T-helper 2 cell treated with Interferon-gamma antibody and Interleukin-4, amounts not matched to agents 5 μg/mL and 100 μg/mL, for 36 hours (primary cell): ENCODE results near the gene CRTC3.
"Not testable (repeated sequence)": the region's sequence is repeated elsewhere in the genome, so short reads cannot be mapped to it uniquely, and the experiment has no call there.

Experiments
- DNase-seq: peaks from one replicate; pipeline ENCODE4 v3.0.0; 2021; ENCODE audit warnings: low spot score
- H3K27ac Mint-ChIP-seq: one replicate; pipeline ENCODE4 v1.8.0; 2021; ENCODE audit warnings: mild to moderate bottlenecking, mixed read lengths
- H3K27me3 Mint-ChIP-seq: one replicate; pipeline ENCODE4 v1.8.0; 2021; ENCODE audit warnings: low read depth, mixed read lengths
- H3K36me3 Mint-ChIP-seq: one replicate; pipeline ENCODE4 v1.8.0; 2021; ENCODE audit warnings: low read depth, mixed read lengths
- H3K4me1 Mint-ChIP-seq: one replicate; pipeline ENCODE4 v1.8.0; 2021; ENCODE audit warnings: low read depth, mixed read lengths
- H3K4me3 Mint-ChIP-seq: one replicate; pipeline ENCODE4 v1.8.0; 2022; ENCODE audit warnings: mild to moderate bottlenecking, moderate library complexity, mixed read lengths
- H3K9me3 Mint-ChIP-seq: one replicate; pipeline ENCODE4 v1.8.0; 2021; ENCODE audit warnings: mixed read lengths

CRTC3 gene

DNA sequence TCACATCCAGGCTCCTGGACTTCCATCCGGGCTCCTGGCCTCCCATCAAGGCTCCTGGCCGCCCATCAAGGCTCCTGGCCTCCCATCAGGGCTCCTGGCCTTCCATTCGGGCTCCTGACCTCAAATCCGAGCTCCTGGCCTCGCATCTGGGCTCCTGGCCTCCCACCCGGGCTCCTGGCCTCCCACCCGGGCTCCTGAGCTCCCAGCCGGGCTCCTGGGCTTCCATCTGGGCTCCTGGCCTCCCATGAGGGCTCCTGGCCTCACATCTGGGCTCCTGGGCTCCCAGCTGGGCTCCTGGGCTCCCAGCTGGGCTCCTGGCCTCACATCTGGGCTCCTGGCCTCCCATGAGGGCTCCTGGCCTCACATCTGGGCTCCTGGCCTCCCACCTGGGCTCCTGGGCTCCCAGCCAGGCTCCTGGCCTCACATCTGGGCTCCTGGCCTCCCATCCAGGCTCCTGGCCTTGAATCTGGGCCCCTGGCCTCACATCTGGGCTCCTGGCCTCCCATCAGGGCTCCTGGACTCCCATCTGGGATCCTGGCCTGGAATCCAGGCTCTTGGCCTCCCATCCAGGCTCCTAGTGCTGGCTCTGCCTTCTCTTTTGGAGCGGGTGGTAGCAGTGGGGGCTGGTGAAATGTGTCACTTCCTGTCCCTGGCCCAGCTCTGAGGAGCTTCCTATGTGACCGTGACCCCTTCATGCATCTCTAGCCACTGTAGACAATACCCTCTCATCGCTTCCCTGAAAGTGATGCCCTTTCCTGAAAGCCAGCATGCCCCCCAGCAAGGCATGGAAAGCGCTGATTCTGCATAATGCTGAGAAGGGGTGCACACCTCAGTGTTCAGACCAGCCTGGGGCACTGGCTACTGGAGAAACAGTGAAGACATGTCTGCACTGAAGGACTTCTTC lies 124.8 kb downstream of the CRTC3 start:
- H3K27me3 Mint-ChIP-seq, result peaks cover 2% of the 10 kb centered on the region
- peaks cover 60% of the 10 kb centered on the region for H3K4me1 Mint-ChIP-seq
- H3K36me3 Mint-ChIP-seq, result peaks cover 5% of the 10 kb centered on the region
- peak overlapping the region; percentile 80 for H3K27ac Mint-ChIP-seq
- peak overlapping the region; percentile 9 for H3K4me3 Mint-ChIP-seq
- peaks cover 5% of the 10 kb centered on the region for H3K9me3 Mint-ChIP-seq
- no peak for DNase-seq

GRCh38 chr15:90657520-90658172 lies 127.9 kb downstream of the CRTC3 start:
- not testable (repeated sequence) for H3K27me3 Mint-ChIP-seq, H3K9me3 Mint-ChIP-seq, H3K36me3 Mint-ChIP-seq
- H3K27ac Mint-ChIP-seq, result peak overlapping the region; percentile 85
- H3K4me1 Mint-ChIP-seq, result peaks cover 66% of the 10 kb centered on the region
- DNase-seq, result peak; percentile 77
- H3K4me3 Mint-ChIP-seq, result peak overlapping the region; percentile 65

DNA sequence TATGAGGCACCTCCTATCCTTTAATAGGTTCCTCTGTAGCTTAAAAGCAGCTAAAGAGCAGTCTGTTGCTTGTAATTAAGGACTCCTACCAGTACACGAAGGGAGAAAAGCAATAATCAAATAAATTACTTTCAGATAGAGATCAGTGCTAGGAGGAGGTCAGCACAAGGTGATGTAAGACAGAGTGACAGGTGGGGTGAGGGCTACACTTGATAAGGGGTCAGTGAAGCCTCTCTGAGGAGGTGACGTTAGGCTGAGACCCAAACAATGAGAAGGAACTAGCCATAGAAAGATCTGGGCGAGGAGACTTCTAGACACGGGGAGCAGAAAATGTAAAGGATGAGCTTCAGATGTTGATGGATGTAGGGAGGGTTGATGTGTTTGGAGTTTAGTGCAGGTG lies 129.8 kb downstream of the CRTC3 start:
- peaks cover 16% of the 10 kb centered on the region for H3K36me3 Mint-ChIP-seq
- H3K4me1 Mint-ChIP-seq, result peaks cover 80% of the 10 kb centered on the region
- H3K9me3 Mint-ChIP-seq, result peaks cover 5% of the 10 kb centered on the region
- peak overlapping the region; percentile 69 for H3K4me3 Mint-ChIP-seq
- DNase-seq, result no peak
- H3K27ac Mint-ChIP-seq, result peak overlapping the region; percentile 66
- H3K27me3 Mint-ChIP-seq, result peaks cover 2% of the 10 kb centered on the region

GRCh38 chr15:90660195-90660998 lies 130.7 kb downstream of the CRTC3 start:
- Mint-ChIP-seq H3K4me1 (peaks cover 76% of the 10 kb centered on the region), H3K27ac (peak overlapping the region; percentile 82), H3K4me3 (peak overlapping the region; percentile 69), H3K27me3 (peaks cover 2% of the 10 kb centered on the region), H3K9me3 (peaks cover 5% of the 10 kb centered on the region), H3K36me3 (peaks cover 21% of the 10 kb centered on the region)
- DNase-seq, result peak; percentile 84

DNA sequence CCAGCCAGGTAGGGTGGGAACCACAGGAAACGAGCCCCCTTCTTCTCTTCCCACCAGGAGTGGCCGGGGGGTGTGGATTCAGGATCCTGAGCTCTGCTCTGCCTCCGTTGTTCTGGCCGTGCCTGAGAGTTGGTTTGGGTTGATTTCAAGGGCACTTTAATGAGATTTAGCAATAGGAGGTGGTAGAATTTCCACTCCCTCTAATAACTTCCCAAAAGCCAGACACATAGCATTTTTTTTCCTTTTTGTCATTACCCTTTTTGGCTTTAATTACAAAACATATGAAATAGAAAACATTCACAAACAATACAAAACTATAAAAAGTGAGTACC lies 131.2 kb downstream of the CRTC3 start:
- H3K9me3 Mint-ChIP-seq, H3K27me3 Mint-ChIP-seq, DNase-seq: not testable (repeated sequence)
- Mint-ChIP-seq H3K4me3 (peak overlapping the region; percentile 69), H3K36me3 (peaks cover 22% of the 10 kb centered on the region), H3K27ac (peak overlapping the region; percentile 82), H3K4me1 (peaks cover 77% of the 10 kb centered on the region)

DNA sequence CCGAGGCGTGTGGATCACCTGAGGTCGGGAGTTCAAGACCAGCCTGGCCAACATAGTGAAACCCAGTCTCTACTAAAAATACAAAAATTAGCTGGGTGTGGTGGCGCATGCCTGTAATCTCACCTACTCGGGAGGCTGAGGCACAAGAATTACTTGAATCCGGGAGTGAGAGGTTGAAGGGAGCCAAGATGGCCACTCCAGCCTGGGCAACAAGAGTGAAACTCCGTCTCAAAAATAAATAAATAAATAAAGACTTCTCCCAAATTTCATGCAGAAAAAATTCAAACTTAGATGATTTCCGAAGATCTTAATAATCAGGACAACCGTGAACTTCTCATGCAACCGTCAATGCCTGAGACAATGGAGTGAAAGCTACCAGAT lies 134.3 kb downstream of the CRTC3 start:
- H3K9me3 Mint-ChIP-seq, DNase-seq, H3K27me3 Mint-ChIP-seq: not testable (repeated sequence)
- Mint-ChIP-seq H3K4me3 (peak overlapping the region; percentile 85), H3K36me3 (peaks cover 24% of the 10 kb centered on the region), H3K4me1 (peaks cover 63% of the 10 kb centered on the region), H3K27ac (peak overlapping the region; percentile 92)

GRCh38 chr15:90664650-90665287 lies 135.0 kb downstream of the CRTC3 start:
- no peaks in the 10 kb centered on the region for H3K27me3 Mint-ChIP-seq
- peaks cover 56% of the 10 kb centered on the region for H3K4me1 Mint-ChIP-seq
- H3K9me3 Mint-ChIP-seq, result peaks cover 5% of the 10 kb centered on the region
- peak overlapping the region; percentile 92 for H3K27ac Mint-ChIP-seq
- DNase-seq, result no peak
- peak overlapping the region; percentile 85 for H3K4me3 Mint-ChIP-seq
- peaks cover 24% of the 10 kb centered on the region for H3K36me3 Mint-ChIP-seq

GRCh38 chr15:90665288-90666134 lies 135.8 kb downstream of the CRTC3 start:
- Mint-ChIP-seq H3K9me3 (peaks cover 5% of the 10 kb centered on the region), H3K4me3 (peak overlapping the region; percentile 85), H3K27ac (peak overlapping the region; percentile 95), H3K4me1 (peaks cover 50% of the 10 kb centered on the region), H3K36me3 (peaks cover 26% of the 10 kb centered on the region), H3K27me3 (no peaks in the 10 kb centered on the region)
- DNase-seq, result peak; percentile 65

GRCh38 chr15:90666135-90666909 lies 136.6 kb downstream of the CRTC3 start:
- peaks cover 5% of the 10 kb centered on the region for H3K9me3 Mint-ChIP-seq
- no peak for DNase-seq
- peak overlapping the region; percentile 83 for H3K4me3 Mint-ChIP-seq
- H3K27me3 Mint-ChIP-seq, result no peaks in the 10 kb centered on the region
- peak overlapping the region; percentile 95 for H3K27ac Mint-ChIP-seq
- H3K36me3 Mint-ChIP-seq, result peaks cover 24% of the 10 kb centered on the region
- H3K4me1 Mint-ChIP-seq, result peaks cover 42% of the 10 kb centered on the region

- Mint-ChIP-seq H3K36me3 (peaks cover 21% of the 10 kb centered on the region), H3K27me3 (no peaks in the 10 kb centered on the region), H3K4me1 (peaks cover 37% of the 10 kb centered on the region), H3K4me3 (peak overlapping the region; percentile 72), H3K9me3 (no peaks in the 10 kb centered on the region), H3K27ac (peak overlapping the region; percentile 95)
- no peak for DNase-seq
Measured at GRCh38 chr15:90667073-90667754, 137.5 kb downstream of the CRTC3 start.

DNA sequence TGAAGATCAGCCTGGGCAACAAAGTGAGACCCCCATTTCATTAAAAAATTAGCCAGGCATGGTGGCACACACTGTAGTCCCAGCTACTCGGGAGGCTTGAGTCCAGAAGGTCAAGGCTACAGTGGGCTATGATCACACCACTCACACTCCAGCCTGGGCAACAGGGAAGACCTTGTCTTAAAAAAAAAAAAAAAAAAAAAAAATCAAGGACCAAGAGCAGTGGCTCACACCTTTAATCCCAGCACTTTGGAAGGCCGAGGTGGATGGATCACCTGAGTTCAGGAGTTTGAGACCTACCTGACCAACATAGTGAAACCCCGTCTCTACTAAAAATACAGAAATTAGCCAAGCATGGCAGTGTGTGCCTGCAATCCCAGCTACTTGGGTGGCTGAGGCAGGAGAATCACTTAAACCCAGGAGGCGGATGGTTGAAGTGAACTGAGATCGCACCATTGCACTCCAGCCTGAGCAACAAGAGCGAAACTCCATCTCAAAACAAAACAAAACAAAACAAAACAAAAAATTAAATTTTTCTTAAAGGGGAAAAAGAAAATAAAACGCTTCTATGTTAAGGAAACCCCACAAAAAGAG lies 138.1 kb downstream of the CRTC3 start:
- not testable (repeated sequence) for H3K4me3 Mint-ChIP-seq, H3K9me3 Mint-ChIP-seq, H3K27me3 Mint-ChIP-seq, H3K27ac Mint-ChIP-seq, DNase-seq
- H3K4me1 Mint-ChIP-seq, result peaks cover 32% of the 10 kb centered on the region
- peaks cover 19% of the 10 kb centered on the region for H3K36me3 Mint-ChIP-seq

DNA sequence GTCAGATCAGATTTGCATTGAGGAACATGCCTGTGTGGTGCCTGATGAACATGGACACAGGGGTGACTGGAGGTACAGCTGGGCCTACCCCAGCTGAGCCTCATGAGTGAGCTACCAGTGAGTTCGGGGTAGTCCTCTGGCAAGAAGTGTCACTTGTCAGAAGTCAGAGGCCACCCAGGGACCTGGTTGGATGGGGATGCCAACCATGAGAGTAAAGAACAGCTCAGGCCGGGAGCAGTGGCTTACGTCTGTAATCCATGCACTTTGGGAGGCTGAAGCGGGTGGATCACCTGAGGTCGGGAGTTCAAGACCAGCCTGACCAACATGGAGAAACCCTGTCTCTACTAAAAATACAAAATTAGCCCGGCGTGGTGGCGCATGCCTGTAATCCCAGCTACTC lies 140.9 kb downstream of the CRTC3 start:
- not testable (repeated sequence) for H3K4me3 Mint-ChIP-seq, DNase-seq, H3K27me3 Mint-ChIP-seq, H3K9me3 Mint-ChIP-seq, H3K36me3 Mint-ChIP-seq, H3K27ac Mint-ChIP-seq
- peaks cover 26% of the 10 kb centered on the region for H3K4me1 Mint-ChIP-seq
